Liver (tissue), 9 donors: Measurements from ENCODE around the gene RBM45. TPM values are rescaled to one million over a fixed set of nuclear protein-coding genes. Genes with fewer than 3 reads are reported as not detected.

Experiments
- DNase-seq: peaks from one replicate; pipeline ENCODE4 v3.0.0-alpha.2; 2017; ENCODE audit warnings: low spot score
- H3K27ac ChIP-seq, 2 donors: one replicate each; pipeline ENCODE4 v1.7.0; 2013; ENCODE audit warnings: inconsistent platforms in 2 of 2, low read length in 2 of 2, control low read depth in 1 of 2, low read depth in 1 of 2, mild to moderate bottlenecking in 1 of 2
- H3K27me3 ChIP-seq, 4 donors: one replicate each; pipeline versions ENCODE4 v1.6.1 to v1.7.0; 2013; ENCODE audit warnings: low read length in 3 of 4, inconsistent platforms in 1 of 4, mild to moderate bottlenecking in 1 of 4, moderate library complexity in 1 of 4; ENCODE audit not compliant: control insufficient read depth in 4 of 4, insufficient read depth in 4 of 4
- H3K36me3 ChIP-seq, 4 donors: one replicate each; pipeline versions ENCODE4 v1.6.1 to v1.7.0; 2013; ENCODE audit warnings: low read length in 3 of 4, mild to moderate bottlenecking in 3 of 4, low read depth in 1 of 4, moderate library complexity in 1 of 4; ENCODE audit not compliant: control insufficient read depth in 4 of 4, insufficient read depth in 3 of 4
- H3K4me1 ChIP-seq, 4 donors: one replicate each; pipeline versions ENCODE4 v1.6.1 to v1.7.0; 2013; ENCODE audit warnings: low read length in 3 of 4, mild to moderate bottlenecking in 3 of 4, moderate library complexity in 1 of 4; ENCODE audit not compliant: control insufficient read depth in 4 of 4, insufficient read depth in 4 of 4
- H3K4me3 ChIP-seq, 3 donors: one replicate each; pipeline versions ENCODE4 v1.6.1 to v1.7.0; 2013; ENCODE audit warnings: low read length in 3 of 3, control low read depth in 1 of 3, low read depth in 1 of 3, mild to moderate bottlenecking in 1 of 3
- H3K9ac ChIP-seq, 2 donors: one replicate each; pipeline ENCODE4 v1.7.0; 2013; ENCODE audit warnings: low read length in 2 of 2, mild to moderate bottlenecking in 2 of 2, moderate library complexity in 2 of 2, control low read depth in 1 of 2, low read depth in 1 of 2
- H3K9me3 ChIP-seq, 4 donors: one replicate each; pipeline versions ENCODE4 v1.6.1 to v1.7.0; 2013; ENCODE audit warnings: low read length in 3 of 4; ENCODE audit not compliant: control insufficient read depth in 4 of 4
- CTCF ChIP-seq: fragments of 150-350 bp; IDR thresholded peaks from 2 replicates; pipeline ENCODE4 v1.5.1; 2017; ENCODE audit warnings: improper control_type of control experiment, low read depth, low read length; ENCODE audit not compliant: missing input control
- FOXA1 ChIP-seq: IDR thresholded peaks from 2 replicates; pipeline ENCODE4 v1.6.1; 2016; ENCODE audit warnings: antibody characterized with exemption
- FOXA2 ChIP-seq: IDR thresholded peaks from 2 replicates; pipeline ENCODE4 v1.6.1; 2016; ENCODE audit warnings: antibody characterized with exemption
- GABPA ChIP-seq, 2 donors: IDR thresholded peaks in 1 of 2; conservative IDR thresholded peaks in 1 of 2; 2 replicates each; pipeline ENCODE4 v1.6.1; 2016; ENCODE audit warnings: antibody characterized with exemption in 2 of 2, mild to moderate bottlenecking in 1 of 2, moderate library complexity in 1 of 2
- HNF4A ChIP-seq, 2 donors: conservative IDR thresholded peaks; 2 replicates each; pipeline ENCODE4 v1.6.1; 2016; ENCODE audit warnings: antibody characterized with exemption in 2 of 2, mild to moderate bottlenecking in 2 of 2
- MAX ChIP-seq: IDR thresholded peaks from 2 replicates; pipeline ENCODE4 v1.6.1; 2016; ENCODE audit warnings: antibody characterized with exemption
- NR2F2 ChIP-seq: IDR thresholded peaks from 2 replicates; pipeline ENCODE4 v1.6.1; 2016; ENCODE audit warnings: antibody characterized with exemption
- RAD21 ChIP-seq, 2 donors: IDR thresholded peaks; 2 replicates each; pipeline ENCODE4 v1.6.1; 2016; ENCODE audit warnings: antibody characterized with exemption in 2 of 2, mild to moderate bottlenecking in 2 of 2
- REST ChIP-seq: IDR thresholded peaks from 2 replicates; pipeline ENCODE4 v1.6.1; 2016; ENCODE audit warnings: antibody characterized with exemption, mild to moderate bottlenecking
- RXRA ChIP-seq, 2 donors: IDR thresholded peaks; 2 replicates each; pipeline ENCODE4 v1.6.1; 2017 to 2018; ENCODE audit warnings: antibody characterized with exemption in 2 of 2, mild to moderate bottlenecking in 1 of 2
- SP1 ChIP-seq: IDR thresholded peaks from 2 replicates; pipeline ENCODE4 v1.6.1; 2018; ENCODE audit warnings: antibody characterized with exemption, mild to moderate bottlenecking
- YY1 ChIP-seq: IDR thresholded peaks from 2 replicates; pipeline ENCODE4 v1.6.1; 2016; ENCODE audit warnings: antibody characterized with exemption, mild to moderate bottlenecking
- WGBS: extraction: QIAGEN DNeasy Blood & Tissue Kit; methylation state at CpG from one replicate; pipeline ENCODE4 v1.1.7; 2013; 5-methylcytosine and 5-hydroxymethylcytosine counted together
- polyA plus RNA-seq, 2 donors: library from polyadenylated mRNA; stranded (reverse) in 1 of 2; unstranded in 1 of 2; fragments of 200-250 nt in 1 of 2; fragments of >200 nt in 1 of 2; fragmentation: Nextera tagmentation in 1 of 2; extraction: Ambion mirVana in 1 of 2; gene quantifications; one replicate each; pipeline versions ENCODE4 v1.2.1 to v1.2.3, GENCODE V29; 2013 to 2015
- total RNA-seq, 2 donors: library from RNA; depleted of rRNA; stranded (reverse); fragments of >200 nt; gene quantifications; one replicate each; pipeline ENCODE4 v1.2.3, GENCODE V29; 2014
- TF ChIP-seq, protein P1 (sequence below): IDR thresholded peaks from 2 replicates; pipeline ENCODE4 v1.6.1; 2016; ENCODE audit warnings: antibody characterized with exemption
- TF ChIP-seq, protein P2 (sequence below): IDR thresholded peaks from 2 replicates; pipeline ENCODE4 v1.6.1; 2016; ENCODE audit warnings: antibody characterized with exemption
- donor health status: healthy.
- donor health status: healthy.
- donor health status: healthy.
- donor health status: healthy.
- donor health status: healthy.

RBM45 gene
- total and polyA plus RNA-seq, 4 donors = 4.2 to 11.4 (median 6.8) TPM

- 89% methylated on average over 8 of the region's 8 CpGs for WGBS
- DNase-seq = no peak
- Histone ChIP-seq H3K27ac (no peak overlapping the region), H3K4me1 (peaks cover 2 to 34% (median 14%) of the 10 kb centered on the region in 4 donors), H3K4me3 (no peak overlapping the region), H3K9ac (no peak overlapping the region), H3K36me3 (no peaks in the 10 kb centered on the region), H3K27me3 (no peaks in the 10 kb centered on the region), H3K9me3 (no peaks in the 10 kb centered on the region)
- no peak for TF ChIP-seq YY1
- TF ChIP-seq CTCF = no peak
- no peak for TF ChIP-seq RAD21 (IDR thresholded peaks at IDR 0.05)
- TF ChIP-seq FOXA2 = no peak
- TF ChIP-seq RXRA (IDR thresholded peaks at IDR 0.05) = no peak
- no peak for TF ChIP-seq SP1
- no peak for TF ChIP-seq REST
- no peak for TF ChIP-seq MAX
- TF ChIP-seq, protein P1, sequence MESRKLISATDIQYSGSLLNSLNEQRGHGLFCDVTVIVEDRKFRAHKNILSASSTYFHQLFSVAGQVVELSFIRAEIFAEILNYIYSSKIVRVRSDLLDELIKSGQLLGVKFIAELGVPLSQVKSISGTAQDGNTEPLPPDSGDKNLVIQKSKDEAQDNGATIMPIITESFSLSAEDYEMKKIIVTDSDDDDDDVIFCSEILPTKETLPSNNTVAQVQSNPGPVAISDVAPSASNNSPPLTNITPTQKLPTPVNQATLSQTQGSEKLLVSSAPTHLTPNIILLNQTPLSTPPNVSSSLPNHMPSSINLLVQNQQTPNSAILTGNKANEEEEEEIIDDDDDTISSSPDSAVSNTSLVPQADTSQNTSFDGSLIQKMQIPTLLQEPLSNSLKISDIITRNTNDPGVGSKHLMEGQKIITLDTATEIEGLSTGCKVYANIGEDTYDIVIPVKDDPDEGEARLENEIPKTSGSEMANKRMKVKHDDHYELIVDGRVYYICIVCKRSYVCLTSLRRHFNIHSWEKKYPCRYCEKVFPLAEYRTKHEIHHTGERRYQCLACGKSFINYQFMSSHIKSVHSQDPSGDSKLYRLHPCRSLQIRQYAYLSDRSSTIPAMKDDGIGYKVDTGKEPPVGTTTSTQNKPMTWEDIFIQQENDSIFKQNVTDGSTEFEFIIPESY = no peak
- TF ChIP-seq NR2F2 = no peak
These were observed 37.9 kb upstream of the RBM45 start for GRCh38 chr2:178074123-178075005.

- no peaks in the 10 kb centered on the region for H3K27me3 ChIP-seq
- H3K36me3 ChIP-seq = no peaks in the 10 kb centered on the region
- no peak overlapping the region for H3K9ac ChIP-seq
- 92% methylated on average over 1 of the region's 1 CpG for WGBS
- no peak overlapping the region for H3K4me3 ChIP-seq
- H3K9me3 ChIP-seq = no peaks in the 10 kb centered on the region
- DNase-seq = no peak
- H3K4me1 ChIP-seq = peaks cover 2 to 34% (median 12%) of the 10 kb centered on the region in 4 donors
- no peak overlapping the region for H3K27ac ChIP-seq
- TF ChIP-seq NR2F2 (no peak), FOXA1 (no peak), YY1 (no peak), FOXA2 (no peak), RXRA (IDR thresholded peaks at IDR 0.05) (no peak), GABPA (IDR thresholded peaks at IDR 0.05 in 1 of 2, conservative IDR thresholded peaks at IDR 0.05 in 1 of 2) (no peak), SP1 (no peak), MAX (no peak), REST (no peak), RAD21 (IDR thresholded peaks at IDR 0.05) (no peak), CTCF (no peak), HNF4A (conservative IDR thresholded peaks at IDR 0.05) (no peak)
- TF ChIP-seq, protein P2, sequence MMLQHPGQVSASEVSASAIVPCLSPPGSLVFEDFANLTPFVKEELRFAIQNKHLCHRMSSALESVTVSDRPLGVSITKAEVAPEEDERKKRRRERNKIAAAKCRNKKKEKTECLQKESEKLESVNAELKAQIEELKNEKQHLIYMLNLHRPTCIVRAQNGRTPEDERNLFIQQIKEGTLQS = no peak
These were observed 37.3 kb upstream of the RBM45 start for GRCh38 chr2:178075006-178075326.
